GM18517 (cell line): ENCODE measurements around the gene AP3M1.

Experiments used
- ATAC-seq: cut with Tn5 transposase; IDR thresholded peaks from one replicate; pipeline ENCODE4 v1.9.1; 2021; ENCODE audit warnings: mild to moderate bottlenecking, moderate library complexity; ENCODE audit not compliant: unreplicated experiment

AP3M1 gene

GRCh38 chr10:74081941-74082718 lies 68.5 kb downstream of the AP3M1 start:
- ATAC-seq, result no peak

DNA sequence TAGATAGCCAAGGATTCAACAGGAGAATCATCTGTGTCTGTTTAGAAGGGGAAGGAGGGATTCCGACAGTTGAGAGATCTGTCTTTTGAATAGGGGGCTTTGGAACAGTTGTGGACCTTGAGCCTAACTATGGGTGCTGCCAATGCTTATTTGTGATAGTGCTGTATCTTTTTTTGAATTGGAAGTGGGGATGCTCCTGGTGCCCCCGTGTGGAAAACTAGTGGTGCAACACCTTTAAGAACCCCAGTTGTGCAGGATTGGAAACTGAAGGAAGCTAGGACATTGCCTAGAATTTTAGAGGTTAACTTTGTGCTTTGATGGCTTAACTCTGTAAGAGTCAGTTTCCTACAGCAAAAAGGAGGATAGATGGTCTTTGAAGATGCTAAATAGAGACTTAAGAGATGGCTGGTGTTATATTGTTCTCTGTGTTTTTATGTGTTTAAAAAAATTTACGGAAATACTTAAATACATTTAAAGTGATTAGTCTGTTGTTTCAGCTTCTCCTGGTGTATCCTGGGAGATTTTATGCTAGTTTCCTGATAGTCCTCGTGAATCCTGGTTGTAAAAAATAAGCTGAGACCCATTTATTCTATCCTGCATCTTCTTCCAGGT lies 69.3 kb downstream of the AP3M1 start:
- no peak for ATAC-seq

DNA sequence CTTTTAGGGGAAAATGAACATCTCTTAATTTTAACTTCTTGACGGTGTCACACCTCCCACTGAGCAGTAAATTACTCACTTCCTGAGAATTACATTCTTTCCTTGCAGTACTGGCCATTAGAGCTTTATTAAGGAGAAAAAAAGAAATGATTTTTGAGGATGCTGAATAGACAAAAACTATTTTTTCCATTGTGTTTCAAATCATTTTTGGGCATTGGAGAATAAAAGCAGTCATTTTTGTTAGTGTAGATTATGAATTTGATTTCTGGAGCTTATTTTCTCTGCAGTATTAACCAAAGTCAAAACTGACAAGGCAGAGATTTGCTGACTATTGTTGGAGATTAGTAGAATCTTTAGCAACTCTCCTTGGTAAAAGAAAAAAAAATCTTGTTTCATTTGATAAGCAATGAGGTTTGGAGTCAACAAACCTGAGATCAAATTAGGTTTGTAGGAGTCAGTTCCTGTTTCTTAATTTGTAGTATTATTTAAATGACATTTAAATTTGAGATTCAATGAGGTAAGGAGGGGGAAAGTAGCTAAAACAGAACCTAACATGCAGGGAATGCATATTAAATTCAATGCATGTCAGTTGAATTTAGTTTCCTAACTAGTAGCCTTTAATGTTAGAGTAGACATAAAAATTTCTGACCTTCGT lies 70.6 kb downstream of the AP3M1 start:
- ATAC-seq, result no peak

GRCh38 chr10:74079028-74079935 lies 71.3 kb downstream of the AP3M1 start:
- ATAC-seq, result no peak

DNA sequence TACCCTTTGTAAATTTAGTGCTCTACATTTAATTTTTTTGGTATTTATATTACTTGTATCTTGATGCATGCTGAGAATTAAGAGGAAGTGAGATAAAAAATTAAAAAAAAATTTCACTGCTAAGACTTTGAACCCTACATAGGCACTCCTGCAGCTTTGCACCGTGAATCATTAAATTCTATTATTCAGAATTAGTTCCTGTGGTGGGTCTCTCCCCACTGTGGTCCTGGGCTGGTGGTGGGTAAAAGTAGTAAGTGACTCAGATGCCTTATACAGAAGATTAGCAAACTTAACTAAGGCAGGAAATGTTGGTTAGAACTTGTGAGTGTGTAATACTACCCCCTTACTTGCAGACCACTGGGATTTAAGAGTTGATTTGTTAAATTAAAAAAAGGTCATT lies 72.6 kb downstream of the AP3M1 start:
- no peak for ATAC-seq

DNA sequence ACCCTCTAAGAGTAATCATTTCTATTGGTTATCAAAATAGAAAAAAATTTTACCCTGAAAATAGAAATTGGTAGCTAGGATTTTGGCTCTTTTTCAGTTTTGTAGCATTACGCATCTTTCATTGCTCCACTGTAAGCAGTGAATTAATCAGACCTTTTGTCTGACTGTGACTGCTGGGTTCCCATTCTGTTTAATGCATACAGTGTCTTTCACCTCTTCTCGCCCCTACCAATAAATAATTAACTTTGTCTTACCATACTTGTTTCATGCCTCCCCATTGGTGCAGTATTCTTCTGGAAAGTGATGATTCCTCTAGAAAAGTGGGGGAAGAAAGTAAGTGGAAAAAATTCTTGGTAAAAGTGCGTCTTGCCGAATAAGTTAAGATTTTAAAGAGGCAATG lies 73.2 kb downstream of the AP3M1 start:
- no peak for ATAC-seq

GRCh38 chr10:74076961-74077360 lies 73.7 kb downstream of the AP3M1 start:
- ATAC-seq, result no peak

DNA sequence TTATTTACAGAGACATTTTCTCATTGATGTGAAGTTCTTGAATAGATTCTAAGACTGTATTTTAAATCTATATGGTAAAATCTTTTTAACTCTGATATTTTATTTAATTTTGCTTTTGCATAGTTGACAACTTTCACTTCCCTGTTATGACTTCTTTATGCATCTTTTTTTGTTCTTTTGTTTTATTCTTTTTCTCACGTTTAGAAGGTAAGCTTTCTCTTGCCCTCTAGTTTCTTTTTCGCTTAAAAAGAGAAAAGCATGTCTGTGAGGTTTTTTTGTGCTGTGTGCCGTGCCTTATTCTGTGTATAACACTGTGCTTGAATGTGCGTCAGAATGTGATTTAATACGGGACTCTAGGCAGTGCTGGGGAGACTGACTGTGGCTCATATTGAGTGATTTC lies 74.7 kb downstream of the AP3M1 start:
- no peak for ATAC-seq

DNA sequence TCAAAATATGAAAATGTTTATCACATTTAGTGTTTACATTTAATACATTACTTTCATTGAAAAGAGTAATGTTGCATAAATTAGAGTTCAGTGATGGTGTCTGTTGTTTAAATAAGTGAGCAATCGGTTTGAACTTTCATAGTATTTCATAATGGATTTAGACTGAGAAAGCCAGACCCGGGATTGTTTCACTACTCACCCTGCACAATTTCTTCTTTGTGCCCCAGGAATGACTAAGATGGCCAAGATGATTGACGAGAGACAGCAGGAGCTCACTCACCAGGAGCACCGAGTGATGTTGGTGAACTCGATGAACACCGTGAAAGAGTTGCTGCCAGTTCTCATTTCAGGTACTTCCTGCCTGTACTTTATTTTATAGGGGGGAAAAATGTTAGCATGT lies 78.1 kb downstream of the AP3M1 start:
- no peak for ATAC-seq

DNA sequence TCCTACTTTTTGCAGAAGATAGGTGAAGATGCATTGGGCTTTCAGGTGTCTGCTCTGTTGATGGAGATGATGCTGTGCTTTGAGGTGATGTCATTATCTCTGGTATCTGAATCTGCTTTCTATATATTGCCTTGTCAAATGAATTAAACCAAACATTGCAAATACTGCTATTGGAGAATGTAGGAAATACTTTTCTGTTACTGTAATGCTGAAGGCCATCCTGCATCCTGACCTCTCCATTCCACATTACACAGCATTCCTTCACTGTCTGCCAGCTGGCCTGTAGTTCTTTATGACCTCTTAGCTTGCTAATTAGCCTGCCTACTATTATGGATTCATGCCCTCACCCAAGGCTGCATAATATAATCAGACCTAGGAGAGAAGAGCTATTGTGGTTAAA lies 79.5 kb downstream of the AP3M1 start:
- no peak for ATAC-seq
